ENCODE results near the gene ITPK1.

DNA sequence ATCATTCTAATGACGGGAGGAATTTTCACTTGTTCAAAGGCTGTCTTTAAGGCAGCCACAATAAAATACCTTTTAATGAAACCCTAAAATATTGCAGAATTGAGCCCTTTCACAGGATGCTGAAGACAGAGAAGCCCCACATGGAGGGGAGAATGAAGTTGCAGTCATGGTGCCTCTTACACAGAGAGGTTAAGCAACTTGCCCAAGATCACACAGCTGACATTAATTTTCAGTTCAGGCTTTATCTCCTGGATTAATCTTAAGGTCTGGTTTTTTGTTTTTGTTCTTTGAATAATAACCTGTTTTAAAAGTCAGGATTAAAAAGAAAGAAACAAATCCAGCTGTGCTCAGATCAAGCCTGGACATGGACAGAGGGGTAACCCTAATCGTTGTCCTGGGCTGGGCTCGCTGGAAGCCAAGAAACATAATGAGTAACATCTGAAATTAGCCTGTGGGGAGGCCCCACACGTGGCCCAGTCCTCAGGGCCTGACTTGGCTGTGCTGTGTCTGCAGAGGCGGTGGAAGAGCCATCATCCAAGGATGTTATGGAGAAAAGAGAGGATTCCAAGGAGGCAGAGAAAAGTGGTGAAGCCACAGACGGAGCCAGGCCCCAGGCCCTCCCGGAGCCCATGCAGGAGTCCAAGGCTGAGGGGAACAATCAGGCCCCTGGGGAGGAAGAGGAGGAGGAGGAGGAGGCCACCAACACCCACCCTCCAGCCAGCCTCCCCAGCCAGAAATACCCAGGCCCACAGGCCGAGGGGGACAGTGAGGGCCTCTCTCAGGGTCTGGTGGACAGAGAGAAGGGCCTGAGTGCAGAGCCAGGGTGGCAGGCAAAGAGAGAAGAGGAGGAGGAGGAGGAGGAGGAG, 184.8 kb downstream of the ITPK1 start:
- TF ChIP-seq, protein P1, sequence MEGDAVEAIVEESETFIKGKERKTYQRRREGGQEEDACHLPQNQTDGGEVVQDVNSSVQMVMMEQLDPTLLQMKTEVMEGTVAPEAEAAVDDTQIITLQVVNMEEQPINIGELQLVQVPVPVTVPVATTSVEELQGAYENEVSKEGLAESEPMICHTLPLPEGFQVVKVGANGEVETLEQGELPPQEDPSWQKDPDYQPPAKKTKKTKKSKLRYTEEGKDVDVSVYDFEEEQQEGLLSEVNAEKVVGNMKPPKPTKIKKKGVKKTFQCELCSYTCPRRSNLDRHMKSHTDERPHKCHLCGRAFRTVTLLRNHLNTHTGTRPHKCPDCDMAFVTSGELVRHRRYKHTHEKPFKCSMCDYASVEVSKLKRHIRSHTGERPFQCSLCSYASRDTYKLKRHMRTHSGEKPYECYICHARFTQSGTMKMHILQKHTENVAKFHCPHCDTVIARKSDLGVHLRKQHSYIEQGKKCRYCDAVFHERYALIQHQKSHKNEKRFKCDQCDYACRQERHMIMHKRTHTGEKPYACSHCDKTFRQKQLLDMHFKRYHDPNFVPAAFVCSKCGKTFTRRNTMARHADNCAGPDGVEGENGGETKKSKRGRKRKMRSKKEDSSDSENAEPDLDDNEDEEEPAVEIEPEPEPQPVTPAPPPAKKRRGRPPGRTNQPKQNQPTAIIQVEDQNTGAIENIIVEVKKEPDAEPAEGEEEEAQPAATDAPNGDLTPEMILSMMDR (IDR thresholded peaks at IDR 0.05; ENCODE audit: low read depth, low read length) = no peak
- no peak for TF ChIP-seq EZH2phosphoT487 (IDR thresholded peaks at IDR 0.05; ENCODE audit: low read depth)
